ENCODE data around the gene ADAMTSL5. TPM values are rescaled to one million over a fixed set of nuclear protein-coding genes. Genes with fewer than 3 reads are reported as not detected.

ADAMTSL5 gene
- total and polyA plus RNA-seq, 2 of the 8 experiments (the other 6 are each of a cell fraction or from before 2014, with no cell fraction given) = 0.82 to 0.99 TPM

GRCh38 chr19:1511318-1512317 is 1.2 kb downstream of the ADAMTSL5 start (continued):
- TF ChIP-seq, protein P1, sequence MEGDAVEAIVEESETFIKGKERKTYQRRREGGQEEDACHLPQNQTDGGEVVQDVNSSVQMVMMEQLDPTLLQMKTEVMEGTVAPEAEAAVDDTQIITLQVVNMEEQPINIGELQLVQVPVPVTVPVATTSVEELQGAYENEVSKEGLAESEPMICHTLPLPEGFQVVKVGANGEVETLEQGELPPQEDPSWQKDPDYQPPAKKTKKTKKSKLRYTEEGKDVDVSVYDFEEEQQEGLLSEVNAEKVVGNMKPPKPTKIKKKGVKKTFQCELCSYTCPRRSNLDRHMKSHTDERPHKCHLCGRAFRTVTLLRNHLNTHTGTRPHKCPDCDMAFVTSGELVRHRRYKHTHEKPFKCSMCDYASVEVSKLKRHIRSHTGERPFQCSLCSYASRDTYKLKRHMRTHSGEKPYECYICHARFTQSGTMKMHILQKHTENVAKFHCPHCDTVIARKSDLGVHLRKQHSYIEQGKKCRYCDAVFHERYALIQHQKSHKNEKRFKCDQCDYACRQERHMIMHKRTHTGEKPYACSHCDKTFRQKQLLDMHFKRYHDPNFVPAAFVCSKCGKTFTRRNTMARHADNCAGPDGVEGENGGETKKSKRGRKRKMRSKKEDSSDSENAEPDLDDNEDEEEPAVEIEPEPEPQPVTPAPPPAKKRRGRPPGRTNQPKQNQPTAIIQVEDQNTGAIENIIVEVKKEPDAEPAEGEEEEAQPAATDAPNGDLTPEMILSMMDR (IDR thresholded peaks at IDR 0.05; ENCODE audit: control extremely low read depth in 1 of 3, insufficient read depth in 1 of 3, low read depth in 1 of 3, low read length in 3 of 3) = no peak
- TF ChIP-seq, protein P2, sequence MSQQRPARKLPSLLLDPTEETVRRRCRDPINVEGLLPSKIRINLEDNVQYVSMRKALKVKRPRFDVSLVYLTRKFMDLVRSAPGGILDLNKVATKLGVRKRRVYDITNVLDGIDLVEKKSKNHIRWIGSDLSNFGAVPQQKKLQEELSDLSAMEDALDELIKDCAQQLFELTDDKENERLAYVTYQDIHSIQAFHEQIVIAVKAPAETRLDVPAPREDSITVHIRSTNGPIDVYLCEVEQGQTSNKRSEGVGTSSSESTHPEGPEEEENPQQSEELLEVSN (IDR thresholded peaks at IDR 0.05) = no peak
- TF ChIP-seq RFX5 (IDR thresholded peaks at IDR 0.05; ENCODE audit: borderline replicate concordance, low read depth, low read length) (no peak), HDAC6 (IDR thresholded peaks at IDR 0.05; ENCODE audit: low read depth, low read length) (no peak), TAF7 (optimal IDR thresholded peaks at IDR 0.05; ENCODE audit: borderline replicate concordance, low read depth, low read length) (no peak), RNF2 (IDR thresholded peaks at IDR 0.05; ENCODE audit: borderline replicate concordance, low read depth, low read length, missing control alignments, poor library complexity, severe bottlenecking) (no peak), USF2 (IDR thresholded peaks at IDR 0.05; ENCODE audit: low read length) (no peak)
